B cell (primary cell): ENCODE data around the gene ETV6. TPM values are rescaled to one million over a fixed set of nuclear protein-coding genes. Genes with fewer than 3 reads are reported as not detected.

Experiments
- ATAC-seq: fragments of 200-7000 bp; cut with Tn5 transposase; one replicate; pipeline ENCODE4 v1.10.0; 2021; ENCODE audit warnings: low read depth, mild to moderate bottlenecking, moderate number of reproducible peaks, moderate library complexity
- CTCF ChIA-PET: fragments of 350-600 bp; sonication (Branson Sonifier 250); formaldehyde crosslinking; loops from one replicate; lab custom pipeline; 2021; ENCODE audit warnings: antibody characterized with exemption, inconsistent platforms; lab: Charles Lee
- POLR2A ChIA-PET: fragments of 350-600 bp; sonication (Branson Sonifier 250); formaldehyde crosslinking; loops from one replicate; lab custom pipeline; 2021; ENCODE audit warnings: antibody characterized with exemption; lab: Charles Lee
- DNase-seq: peaks from one replicate; pipeline ENCODE4 v3.0.0; 2013
- H2AFZ ChIP-seq: 2 replicates; pipeline ENCODE4 v1.6.1; 2012; ENCODE audit warnings: mild to moderate bottlenecking, low read depth, low read length; ENCODE audit not compliant: insufficient read depth, poor library complexity, severe bottlenecking
- H3K27ac ChIP-seq, 2 donors: 1 replicate in 1 of 2; 2 replicates in 1 of 2; pipeline ENCODE4 v1.5.1; 2012 to 2013; ENCODE audit warnings: low read length in 2 of 2, mild to moderate bottlenecking in 2 of 2, moderate library complexity in 1 of 2
- H3K27me3 ChIP-seq, 4 experiments: fragments of 200-600 bp in 1 of 4; sonication (generic) in 1 of 4; replicated peaks in 1 of 4; 1 replicate in 2 of 4; 2 replicates in 2 of 4; pipeline versions ENCODE4 v1.6.1 to v1.7.0; 2013 to 2016; ENCODE audit warnings: low read length in 3 of 4, mild to moderate bottlenecking in 2 of 4, mixed read lengths in 1 of 4, moderate library complexity in 1 of 4; ENCODE audit not compliant: insufficient read depth in 4 of 4, control insufficient read depth in 3 of 4; ENCODE audit errors: control extremely low read depth in 1 of 4
- H3K36me3 ChIP-seq, 2 experiments: replicated peaks in 1 of 2; 1 replicate in 1 of 2; 2 replicates in 1 of 2; pipeline versions ENCODE4 v1.6.1 to v1.7.1; 2013; ENCODE audit warnings: low read length in 1 of 2; ENCODE audit not compliant: insufficient read depth in 2 of 2, control insufficient read depth in 1 of 2; ENCODE audit errors: control extremely low read depth in 1 of 2, extremely low read depth in 1 of 2
- H3K4me1 ChIP-seq, 2 donors: fragments of 200-600 bp in 1 of 2; sonication (generic) in 1 of 2; 1 replicate in 1 of 2; 2 replicates in 1 of 2; pipeline versions ENCODE4 v1.5.1 to v1.6.1; 2013 to 2017; ENCODE audit warnings: low read length in 2 of 2; ENCODE audit not compliant: control insufficient read depth in 2 of 2, insufficient read depth in 2 of 2
- H3K4me2 ChIP-seq: replicated peaks from 2 replicates; pipeline ENCODE3; 2012; ENCODE audit warnings: mild to moderate bottlenecking, low read depth, low read length; ENCODE audit not compliant: poor library complexity, severe bottlenecking
- H3K4me3 ChIP-seq, 5 experiments: fragments of 200-600 bp in 1 of 5; sonication (generic) in 1 of 5; 1 replicate in 3 of 5; 2 replicates in 2 of 5; pipeline versions ENCODE4 v1.5.1 to v1.7.0; 2011 to 2016; ENCODE audit warnings: low read length in 4 of 5, mild to moderate bottlenecking in 4 of 5, low read depth in 2 of 5, control low read depth in 1 of 5, moderate library complexity in 1 of 5; ENCODE audit not compliant: insufficient read depth in 1 of 5; ENCODE audit errors: control extremely low read depth in 1 of 5, extremely low read depth in 1 of 5
- H3K79me2 ChIP-seq: fragments of 200-600 bp; sonication (generic); one replicate; pipeline ENCODE4 v1.6.0; 2016; ENCODE audit warnings: low read length; ENCODE audit not compliant: control insufficient read depth, insufficient read depth
- H3K9ac ChIP-seq: fragments of 200-600 bp; sonication (generic); 2 replicates; pipeline ENCODE4 v1.6.1; 2017; ENCODE audit warnings: mild to moderate bottlenecking, low read length, moderate library complexity
- H3K9me3 ChIP-seq, 3 donors: one replicate each; pipeline versions ENCODE4 v1.6.1 to v1.7.1; 2013; ENCODE audit warnings: low read length in 2 of 3; ENCODE audit not compliant: control insufficient read depth in 2 of 3, insufficient read depth in 1 of 3; ENCODE audit errors: control extremely low read depth in 1 of 3
- H4K20me1 ChIP-seq: 2 replicates; pipeline ENCODE4 v1.6.0; 2012; ENCODE audit warnings: mild to moderate bottlenecking, low read length; ENCODE audit not compliant: insufficient read depth, control insufficient read depth, poor library complexity, severe bottlenecking
- H3K27ac Mint-ChIP-seq: one replicate; pipeline ENCODE4 v1.8.0; 2021; ENCODE audit warnings: mixed read lengths
- H3K27me3 Mint-ChIP-seq: one replicate; pipeline ENCODE4 v1.8.0; 2021; ENCODE audit warnings: mixed read lengths
- H3K4me1 Mint-ChIP-seq: one replicate; pipeline ENCODE4 v1.8.0; 2021; ENCODE audit warnings: mixed read lengths
- H3K4me3 Mint-ChIP-seq: one replicate; pipeline ENCODE4 v1.8.0; 2021; ENCODE audit warnings: mixed read lengths
- H3K9me3 Mint-ChIP-seq: one replicate; pipeline ENCODE4 v1.8.0; 2022; ENCODE audit warnings: mixed read lengths; ENCODE audit not compliant: insufficient read depth
- EZH2 ChIP-seq: IDR thresholded peaks from 2 replicates; pipeline ENCODE4 v1.6.1; 2012; ENCODE audit warnings: borderline replicate concordance, low read depth, mild to moderate bottlenecking, moderate library complexity, low read length; ENCODE audit not compliant: insufficient read depth, poor library complexity, severe bottlenecking
- WGBS: methylation state at CpG from one replicate; pipeline ENCODE4 v1.1.5; 2013; ENCODE audit warnings: missing lambda C conversion rate; ENCODE audit not compliant: insufficient coverage; 5-methylcytosine and 5-hydroxymethylcytosine counted together
- intact Hi-C: fragments of 100-400 bp; cut with micrococcal nuclease; formaldehyde crosslinking; loops from one replicate; pipeline ENCODE4 v1.10.0; 2022
- polyA plus RNA-seq: library from polyadenylated mRNA; depleted of rRNA; stranded (reverse); fragments of >200 nt; gene quantifications from 2 replicates; pipeline ENCODE4 v1.2.3, GENCODE V29; 2012
- total RNA-seq, 2 donors: library from RNA; stranded (reverse); fragments of 120-200 nt in 1 of 2; gene quantifications; 1 replicate in 1 of 2; 2 replicates in 1 of 2; pipeline versions ENCODE4 v1.2.3 to v1.2.4, GENCODE V29; 2013 to 2022
- TF ChIP-seq, protein P1 (sequence below): fragments of 200-600 bp; IDR thresholded peaks from one replicate; pipeline ENCODE4 v1.8.0; 2022; ENCODE audit warnings: antibody characterized with exemption, mild to moderate bottlenecking

Gene ETV6
- total and polyA plus RNA-seq, 2 donors (not counting 1 experiment from before 2014, with no cell fraction given), result 17.4 to 123 TPM

- Histone ChIP-seq H3K27ac (no peak overlapping the region), H3K4me3 (no peak overlapping the region), H3K79me2 (no peaks in the 10 kb centered on the region), H4K20me1 (no peaks in the 10 kb centered on the region), H2AFZ (no peak overlapping the region), H3K9ac (no peak overlapping the region), H3K4me2 (no peak overlapping the region), H3K4me1 (no peaks in the 10 kb centered on the region), H3K9me3 (no peaks in the 10 kb centered on the region), H3K27me3 (no peaks in the 10 kb centered on the region), H3K36me3 (no peaks in the 10 kb centered on the region)
- Mint-ChIP-seq H3K27ac (peak overlapping the region; percentile 23), H3K4me3 (no peak overlapping the region), H3K27me3 (no peaks in the 10 kb centered on the region), H3K9me3 (no peaks in the 10 kb centered on the region), H3K4me1 (peaks cover 3% of the 10 kb centered on the region)
- WGBS, result 76% methylated on average over 4 of the region's 5 CpGs
- ChIA-PET CTCF (interaction anchor here (0.7 to 5.4 kb wide), 5 partner anchors 19 to 416 kb away, joined by 3 to 90 read pairs (median 3); no protein-coding TSS in a partner anchor), POLR2A (no interaction called here)
- ATAC-seq (peak; percentile 43), DNase-seq (peak; percentile 59)
- TF ChIP-seq, protein P1, sequence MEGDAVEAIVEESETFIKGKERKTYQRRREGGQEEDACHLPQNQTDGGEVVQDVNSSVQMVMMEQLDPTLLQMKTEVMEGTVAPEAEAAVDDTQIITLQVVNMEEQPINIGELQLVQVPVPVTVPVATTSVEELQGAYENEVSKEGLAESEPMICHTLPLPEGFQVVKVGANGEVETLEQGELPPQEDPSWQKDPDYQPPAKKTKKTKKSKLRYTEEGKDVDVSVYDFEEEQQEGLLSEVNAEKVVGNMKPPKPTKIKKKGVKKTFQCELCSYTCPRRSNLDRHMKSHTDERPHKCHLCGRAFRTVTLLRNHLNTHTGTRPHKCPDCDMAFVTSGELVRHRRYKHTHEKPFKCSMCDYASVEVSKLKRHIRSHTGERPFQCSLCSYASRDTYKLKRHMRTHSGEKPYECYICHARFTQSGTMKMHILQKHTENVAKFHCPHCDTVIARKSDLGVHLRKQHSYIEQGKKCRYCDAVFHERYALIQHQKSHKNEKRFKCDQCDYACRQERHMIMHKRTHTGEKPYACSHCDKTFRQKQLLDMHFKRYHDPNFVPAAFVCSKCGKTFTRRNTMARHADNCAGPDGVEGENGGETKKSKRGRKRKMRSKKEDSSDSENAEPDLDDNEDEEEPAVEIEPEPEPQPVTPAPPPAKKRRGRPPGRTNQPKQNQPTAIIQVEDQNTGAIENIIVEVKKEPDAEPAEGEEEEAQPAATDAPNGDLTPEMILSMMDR, result peak; percentile 20
- TF ChIP-seq EZH2, result no peak
- intact Hi-C loops, result loop anchor here (1.0 kb wide), 1 partner anchor 411 kb away; no protein-coding TSS in a partner anchor
These were observed 27.6 kb upstream of the ETV6 start for GRCh38 chr12:11621797-11622423.

- intact Hi-C loops, result loop anchor here (1.0 kb wide), 1 partner anchor 410 kb away; no protein-coding TSS in a partner anchor
- DNase-seq, result no peak
- no peaks in the 10 kb centered on the region for H3K9me3 Mint-ChIP-seq
- H4K20me1 ChIP-seq, result no peaks in the 10 kb centered on the region
- no peak for ATAC-seq
- no peaks in the 10 kb centered on the region for H3K36me3 ChIP-seq
- no peaks in the 10 kb centered on the region for H3K27me3 Mint-ChIP-seq
- H3K27ac Mint-ChIP-seq, result no peak overlapping the region
- WGBS, result 34% methylated on average over 4 of the region's 5 CpGs
- H3K27ac ChIP-seq, result no peak overlapping the region
- CTCF ChIA-PET, result interaction anchor here (0.9 to 5.4 kb wide), 6 partner anchors 18 to 415 kb away, joined by 3 to 90 read pairs (median 3); no protein-coding TSS in a partner anchor
- H3K79me2 ChIP-seq, result no peaks in the 10 kb centered on the region
- peaks cover 3% of the 10 kb centered on the region for H3K4me1 Mint-ChIP-seq
- no peaks in the 10 kb centered on the region for H3K4me1 ChIP-seq
- no peaks in the 10 kb centered on the region for H3K9me3 ChIP-seq
- no peak overlapping the region for H3K9ac ChIP-seq
- POLR2A ChIA-PET, result no interaction called here
- TF ChIP-seq, protein P1, result no peak
- no peak for TF ChIP-seq EZH2
- no peak overlapping the region for H2AFZ ChIP-seq
- H3K4me2 ChIP-seq, result no peak overlapping the region
- no peaks in the 10 kb centered on the region for H3K27me3 ChIP-seq
- H3K4me3 Mint-ChIP-seq, result no peak overlapping the region
- no peak overlapping the region for H3K4me3 ChIP-seq
These were observed 26.6 kb upstream of the ETV6 start for GRCh38 chr12:11622876-11623281.
